Measurements from ENCODE around the gene ERBB3.

DNA sequence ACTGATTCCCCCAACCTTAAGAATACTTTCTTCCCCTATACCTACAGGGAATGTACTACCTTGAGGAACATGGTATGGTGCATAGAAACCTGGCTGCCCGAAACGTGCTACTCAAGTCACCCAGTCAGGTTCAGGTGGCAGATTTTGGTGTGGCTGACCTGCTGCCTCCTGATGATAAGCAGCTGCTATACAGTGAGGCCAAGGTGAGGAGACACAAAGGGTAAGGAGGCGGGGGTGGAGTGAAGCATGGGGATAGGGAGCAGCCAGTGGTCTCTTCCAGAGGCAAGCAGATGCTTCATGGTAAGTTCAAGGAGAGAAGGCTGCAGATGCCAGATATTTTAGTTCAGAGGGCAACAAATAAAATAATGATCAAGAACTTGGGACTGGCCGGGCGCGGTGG is 17.8 kb downstream of the ERBB3 start:
- no peak for TF ChIP-seq POLR2A (IDR thresholded peaks at IDR 0.05)
- TF ChIP-seq, protein P1, sequence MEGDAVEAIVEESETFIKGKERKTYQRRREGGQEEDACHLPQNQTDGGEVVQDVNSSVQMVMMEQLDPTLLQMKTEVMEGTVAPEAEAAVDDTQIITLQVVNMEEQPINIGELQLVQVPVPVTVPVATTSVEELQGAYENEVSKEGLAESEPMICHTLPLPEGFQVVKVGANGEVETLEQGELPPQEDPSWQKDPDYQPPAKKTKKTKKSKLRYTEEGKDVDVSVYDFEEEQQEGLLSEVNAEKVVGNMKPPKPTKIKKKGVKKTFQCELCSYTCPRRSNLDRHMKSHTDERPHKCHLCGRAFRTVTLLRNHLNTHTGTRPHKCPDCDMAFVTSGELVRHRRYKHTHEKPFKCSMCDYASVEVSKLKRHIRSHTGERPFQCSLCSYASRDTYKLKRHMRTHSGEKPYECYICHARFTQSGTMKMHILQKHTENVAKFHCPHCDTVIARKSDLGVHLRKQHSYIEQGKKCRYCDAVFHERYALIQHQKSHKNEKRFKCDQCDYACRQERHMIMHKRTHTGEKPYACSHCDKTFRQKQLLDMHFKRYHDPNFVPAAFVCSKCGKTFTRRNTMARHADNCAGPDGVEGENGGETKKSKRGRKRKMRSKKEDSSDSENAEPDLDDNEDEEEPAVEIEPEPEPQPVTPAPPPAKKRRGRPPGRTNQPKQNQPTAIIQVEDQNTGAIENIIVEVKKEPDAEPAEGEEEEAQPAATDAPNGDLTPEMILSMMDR (IDR thresholded peaks at IDR 0.05) = no peak

Measured in breast epithelium (tissue), 3 donors.